Right forelimb (tissue), 1 donor: ENCODE results near the gene OVCH2.
"Not testable (repeated sequence)": the region's sequence is repeated elsewhere in the genome, so short reads cannot be mapped to it uniquely, and the experiment has no call there.

ENCODE experiments used
- DNase-seq: peaks from one replicate; pipeline ENCODE4 v3.0.0-alpha.2; 2018

OVCH2 gene, protein sequence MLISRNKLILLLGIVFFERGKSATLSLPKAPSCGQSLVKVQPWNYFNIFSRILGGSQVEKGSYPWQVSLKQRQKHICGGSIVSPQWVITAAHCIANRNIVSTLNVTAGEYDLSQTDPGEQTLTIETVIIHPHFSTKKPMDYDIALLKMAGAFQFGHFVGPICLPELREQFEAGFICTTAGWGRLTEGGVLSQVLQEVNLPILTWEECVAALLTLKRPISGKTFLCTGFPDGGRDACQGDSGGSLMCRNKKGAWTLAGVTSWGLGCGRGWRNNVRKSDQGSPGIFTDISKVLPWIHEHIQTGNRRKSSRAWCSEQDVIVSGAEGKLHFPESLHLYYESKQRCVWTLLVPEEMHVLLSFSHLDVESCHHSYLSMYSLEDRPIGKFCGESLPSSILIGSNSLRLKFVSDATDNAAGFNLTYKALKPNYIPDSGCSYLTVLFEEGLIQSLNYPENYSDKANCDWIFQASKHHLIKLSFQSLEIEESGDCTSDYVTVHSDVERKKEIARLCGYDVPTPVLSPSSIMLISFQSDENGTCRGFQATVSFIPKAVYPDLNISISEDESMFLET

GRCh38 chr11:7706377-7706776 lies at the start of gene OVCH2:
Gene OVCH2, minus strand, starts transcription at chr11:7706477. Its CDS starts 83 bp downstream, at chr11:7706394.
- DNase-seq: no peak

GRCh38 chr11:7749456-7749855 lies 43.2 kb upstream of the OVCH2 start:
- DNase-seq: no peak

DNA sequence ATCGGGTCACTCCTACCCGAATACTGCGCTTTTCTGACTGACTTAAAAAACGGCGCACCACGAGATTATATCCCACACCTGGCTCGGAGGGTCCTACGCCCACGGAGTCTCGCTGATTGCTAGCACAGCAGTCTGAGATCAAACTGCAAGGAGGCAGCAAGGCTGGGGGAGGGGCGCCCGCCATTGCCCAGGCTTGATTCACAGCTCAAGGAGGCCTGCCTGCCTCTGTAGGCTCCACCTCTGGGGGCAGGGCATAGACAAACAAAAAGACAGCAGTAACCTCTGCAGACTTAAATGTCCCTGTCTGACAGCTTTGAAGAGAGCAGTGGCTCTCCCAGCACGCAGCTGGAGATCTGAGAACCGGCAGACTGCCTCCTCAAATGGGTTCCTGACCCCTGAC lies 28.5 kb upstream of the OVCH2 start:
- DNase-seq: not testable (repeated sequence)

- no peak for DNase-seq
Measured at GRCh38 chr11:7714786-7715185, 8.5 kb upstream of the OVCH2 start.

- no peak for DNase-seq
Measured at GRCh38 chr11:7703740-7704139, 2.5 kb downstream of the OVCH2 start.

DNA sequence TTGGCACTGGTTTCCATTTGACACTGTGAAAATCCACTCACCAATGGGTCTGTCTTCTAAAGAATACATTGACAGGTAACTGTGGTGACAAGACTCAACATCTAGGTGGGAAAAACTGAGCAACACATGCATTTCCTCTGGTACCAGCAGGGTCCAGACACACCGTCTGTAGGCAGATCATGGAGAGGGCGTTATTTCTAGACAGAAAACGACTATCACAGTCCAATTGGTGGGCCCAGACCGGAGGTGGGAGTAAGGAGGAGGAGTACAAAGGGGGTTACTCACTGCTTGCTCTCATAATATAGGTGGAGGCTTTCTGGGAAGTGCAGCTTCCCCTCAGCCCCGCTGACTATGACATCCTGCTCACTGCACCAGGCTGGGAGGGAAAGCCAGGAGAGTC lies 9.9 kb downstream of the OVCH2 start:
- DNase-seq: no peak

- DNase-seq: no peak
Measured at GRCh38 chr11:7694235-7694634, 12.0 kb downstream of the OVCH2 start.

DNA sequence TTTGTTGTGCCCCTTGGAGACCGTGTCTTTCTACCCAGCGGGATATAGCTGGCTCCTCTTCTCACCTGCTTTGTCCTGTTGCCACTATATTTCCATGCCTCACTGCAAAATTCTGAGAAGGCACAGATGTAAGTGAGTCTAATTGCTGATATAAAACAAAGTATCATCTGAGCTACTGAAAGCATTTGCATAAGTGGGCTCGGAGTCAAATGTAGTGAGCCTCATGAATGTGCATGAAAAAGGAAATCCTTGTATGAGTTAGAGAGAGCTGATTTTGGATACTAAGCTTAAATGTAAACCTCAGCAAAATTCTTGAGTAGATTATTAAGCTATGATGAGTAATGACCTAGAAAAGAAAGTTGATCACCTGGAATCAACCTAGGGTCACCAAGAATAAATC lies 13.9 kb downstream of the OVCH2 start:
- no peak for DNase-seq

DNA sequence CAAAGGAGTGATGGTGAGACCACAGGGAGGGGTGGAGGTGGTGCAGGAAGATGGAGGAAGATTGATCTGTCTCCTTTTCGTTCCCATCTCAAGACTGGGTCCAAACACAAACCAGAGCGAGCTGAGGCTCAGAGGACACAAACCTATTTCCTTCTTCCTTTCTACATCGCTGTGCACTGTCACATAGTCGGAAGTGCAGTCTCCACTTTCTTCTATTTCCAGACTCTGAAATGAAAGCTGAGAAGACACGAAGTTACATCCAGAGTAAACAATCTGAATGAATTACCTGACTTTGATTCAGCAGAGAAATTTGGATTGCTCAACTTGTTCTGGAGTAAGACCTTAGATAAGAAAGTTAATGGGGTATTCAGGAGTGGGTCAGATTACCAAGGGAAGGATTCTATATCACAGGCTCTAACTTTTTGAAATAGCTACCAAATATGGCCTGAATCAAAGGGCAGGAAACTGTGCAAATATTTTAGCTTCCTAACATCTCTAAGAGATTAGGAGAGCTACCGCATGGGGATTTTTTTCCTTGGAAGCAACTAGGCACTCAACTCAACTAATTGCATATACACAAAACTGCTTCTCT lies 14.4 kb downstream of the OVCH2 start:
- no peak for DNase-seq

- DNase-seq: no peak
Measured at GRCh38 chr11:7690648-7691047, 15.6 kb downstream of the OVCH2 start.

GRCh38 chr11:7689239-7689638 lies 17.0 kb downstream of the OVCH2 start:
- no peak for DNase-seq

- no peak for DNase-seq
Measured at GRCh38 chr11:7688238-7688826, 17.9 kb downstream of the OVCH2 start.

GRCh38 chr11:7687386-7687785 lies 18.9 kb downstream of the OVCH2 start:
- no peak for DNase-seq

- DNase-seq: no peak
Measured at GRCh38 chr11:7686761-7687160, 19.5 kb downstream of the OVCH2 start.

DNA sequence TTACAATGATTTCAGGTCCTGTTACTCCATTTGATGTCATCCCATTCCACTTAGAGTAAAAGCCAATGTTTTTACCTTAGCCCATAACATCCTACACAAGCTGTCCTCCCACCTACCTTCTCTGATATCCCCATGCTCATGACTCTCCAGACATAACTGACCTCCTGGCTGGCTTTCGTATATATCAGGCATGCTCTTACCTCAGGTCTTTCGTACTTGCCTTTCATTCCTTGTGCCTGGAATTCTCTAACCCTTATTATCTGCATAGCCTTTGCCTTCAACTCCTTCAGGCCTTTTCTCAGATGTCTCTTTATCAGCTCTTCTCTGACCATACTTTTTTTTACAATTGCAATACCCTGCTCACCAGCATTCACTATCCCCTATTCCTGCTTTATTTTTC lies 22.7 kb downstream of the OVCH2 start:
- DNase-seq: no peak

DNA sequence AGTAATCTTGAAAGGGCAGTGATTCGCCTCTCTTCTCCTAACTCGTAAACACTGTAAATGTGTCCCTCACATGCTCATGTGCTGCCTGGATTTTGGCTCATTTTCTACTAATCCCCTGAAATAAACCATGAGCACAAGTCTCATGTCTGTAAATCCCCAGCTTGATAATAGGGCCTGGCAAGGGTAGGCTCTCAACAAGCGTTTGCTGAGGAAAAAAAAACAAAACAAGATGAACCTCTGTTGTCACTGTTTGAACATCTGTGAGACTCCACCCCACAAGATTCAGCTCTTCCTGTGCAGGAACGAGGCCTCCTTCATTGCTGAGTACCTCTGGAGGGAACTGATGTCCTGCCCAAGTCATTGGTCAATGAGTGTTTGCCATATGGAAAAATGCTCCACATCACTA lies 28.5 kb downstream of the OVCH2 start:
- DNase-seq: no peak

GRCh38 chr11:7677071-7677470 lies 29.2 kb downstream of the OVCH2 start:
- DNase-seq: no peak

DNA sequence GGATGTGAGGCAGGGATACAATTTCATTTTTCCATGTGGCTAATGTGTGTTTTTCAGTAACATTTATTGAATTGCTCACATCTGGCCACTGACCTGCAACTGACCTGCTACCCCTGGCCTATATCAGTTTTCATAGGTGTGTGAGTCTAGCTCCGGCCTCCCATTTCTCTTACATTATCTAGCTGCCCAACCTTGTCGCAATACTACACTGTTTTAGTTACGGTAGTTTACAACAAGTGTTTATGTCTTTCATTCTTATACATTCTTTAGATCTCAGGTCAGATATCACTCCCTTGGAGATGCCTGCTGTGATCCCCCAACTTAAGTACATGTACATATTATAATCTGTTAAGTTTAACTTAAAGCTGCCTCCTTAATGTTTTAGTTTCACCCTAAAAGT lies 30.6 kb downstream of the OVCH2 start:
- DNase-seq: no peak

DNA sequence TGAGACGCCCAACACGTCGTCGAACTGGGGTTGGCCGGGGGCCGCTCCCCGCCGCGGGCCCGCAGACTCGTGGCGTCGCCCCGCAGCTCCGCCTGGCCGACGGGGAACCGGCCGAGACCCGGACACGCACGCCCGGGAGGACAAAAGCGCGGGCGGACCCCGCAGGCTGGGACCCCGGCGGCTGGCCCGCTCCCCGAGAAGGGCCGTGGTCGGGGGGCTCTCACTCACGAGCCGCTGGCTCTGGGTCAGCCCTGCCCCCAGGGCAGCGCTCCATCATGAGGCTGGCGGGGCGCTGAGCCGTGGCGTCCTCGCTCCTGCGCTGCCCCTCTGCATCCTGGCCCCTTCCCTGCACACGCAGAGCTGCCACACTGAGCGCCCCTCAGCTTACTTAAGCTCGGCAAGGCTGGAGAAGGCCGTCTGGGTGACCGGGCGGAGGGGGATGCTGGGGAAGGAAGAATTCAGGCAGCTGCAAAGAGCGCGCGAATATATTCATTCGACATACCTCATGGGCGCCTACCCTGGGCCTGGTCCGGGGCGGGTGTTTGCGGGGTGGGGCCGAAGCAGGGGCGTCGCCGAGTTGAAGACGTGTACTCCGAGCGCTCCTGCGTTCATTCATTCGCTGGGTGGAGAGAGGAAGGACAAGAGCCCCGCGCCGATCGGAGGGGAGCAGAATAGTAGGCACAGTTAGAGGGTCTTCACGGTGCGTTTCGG lies 32.4 kb downstream of the OVCH2 start:
- peak; percentile 70 for DNase-seq

GRCh38 chr11:7672960-7673723 lies 33.1 kb downstream of the OVCH2 start, which contains the start of gene CYB5R2:
Gene CYB5R2, minus strand, starts transcription at chr11:7673500. Its CDS starts 675 bp downstream, at chr11:7672825.
- DNase-seq: peak; percentile 81

DNA sequence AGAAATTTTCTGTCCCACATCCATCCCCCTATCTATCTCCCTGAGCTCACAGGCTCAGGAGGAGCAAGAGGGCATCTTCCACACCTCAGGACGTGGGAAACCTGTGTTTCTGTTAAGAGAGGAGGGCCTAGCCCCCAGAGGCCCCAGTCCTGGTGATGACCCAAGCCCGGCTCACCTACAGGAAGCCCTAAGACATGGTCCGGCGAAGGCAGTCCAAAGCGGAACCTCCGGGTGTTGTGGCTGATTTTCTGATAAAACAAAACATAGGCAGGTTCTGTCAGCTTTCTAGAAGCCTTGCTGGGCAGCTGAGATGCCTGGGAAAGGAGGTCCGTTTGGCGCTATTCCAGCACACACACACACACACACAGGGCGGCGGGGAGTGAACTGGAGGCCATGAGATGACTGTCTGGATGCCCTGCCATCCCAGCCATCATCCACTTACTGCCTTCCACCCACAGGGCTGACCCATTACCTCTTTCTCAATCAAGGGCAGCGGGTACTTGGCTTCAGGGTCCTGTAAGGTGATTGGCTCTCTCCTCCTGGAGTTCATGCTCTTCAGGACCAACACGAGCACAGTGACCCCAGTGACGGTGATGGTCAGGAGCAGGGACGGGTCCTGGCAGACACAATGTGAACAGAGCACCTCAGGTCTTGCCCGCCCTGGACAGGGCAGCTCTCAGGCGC lies 33.9 kb downstream of the OVCH2 start:
- DNase-seq: no peak
